HT1080 (cell line): ENCODE results near the gene SAP30BP. TPM values are rescaled to one million over a fixed set of nuclear protein-coding genes. Genes with fewer than 3 reads are reported as not detected.
A peak's percentile ranks its signal among the peaks of the same experiment; 100 is the strongest.

Experiments used
- DNase-seq: peaks from one replicate; pipeline ENCODE4 v3.0.0-alpha.2; 2015; ENCODE audit warnings: low read depth
- total RNA-seq: library from RNA; depleted of rRNA; stranded (reverse); fragments of >200 nt; shearing (Covaris generic); gene quantifications from 2 replicates; pipeline ENCODE4 v1.2.3, GENCODE V29; 2014

The SAP30BP gene
- total RNA-seq, 1 experiment from 2014 or later: 65.4 TPM

- no peak for DNase-seq
Measured at GRCh38 chr17:75646638-75646992, 20.5 kb upstream of the SAP30BP start.

DNA sequence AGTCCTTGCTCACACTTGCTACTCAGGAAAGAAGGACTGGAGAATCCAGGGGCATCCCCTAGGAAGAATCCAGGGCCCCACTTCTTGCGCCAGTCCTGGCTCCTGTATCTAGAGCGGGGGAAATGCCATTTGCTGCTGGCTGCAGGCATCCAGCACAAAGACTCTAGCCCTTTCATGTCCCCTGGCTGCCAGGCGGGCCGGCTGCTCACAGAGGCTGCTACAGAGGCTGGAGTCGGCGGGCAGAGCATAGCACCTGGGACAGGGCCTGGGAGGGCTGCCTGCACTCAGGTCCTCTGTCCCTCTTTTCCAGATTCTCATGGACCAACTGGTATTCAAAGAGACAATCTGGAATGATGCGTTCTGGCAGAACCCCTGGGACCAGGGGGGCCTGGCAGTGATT is 20.1 kb upstream of the SAP30BP start:
- DNase-seq: no peak

DNA sequence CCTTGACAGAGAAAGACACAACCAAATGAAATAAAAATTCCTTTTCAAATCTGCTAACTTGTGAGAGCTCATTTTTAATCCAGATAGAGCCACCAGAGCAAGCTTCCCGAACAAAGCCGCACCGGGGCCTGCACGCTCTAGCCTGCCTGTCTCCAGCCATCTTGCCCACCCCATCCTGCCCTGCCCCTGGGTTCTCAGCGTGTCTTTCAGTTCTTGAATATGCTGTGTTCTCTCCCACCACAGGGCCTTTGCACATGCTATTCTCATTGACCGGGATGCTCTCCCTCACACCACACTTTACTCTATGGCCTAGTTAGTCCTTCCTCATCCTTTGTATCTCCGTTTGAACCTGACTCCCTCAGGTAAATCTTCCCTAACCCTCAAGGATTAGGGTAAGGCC is 19.2 kb upstream of the SAP30BP start:
- DNase-seq: no peak

DNA sequence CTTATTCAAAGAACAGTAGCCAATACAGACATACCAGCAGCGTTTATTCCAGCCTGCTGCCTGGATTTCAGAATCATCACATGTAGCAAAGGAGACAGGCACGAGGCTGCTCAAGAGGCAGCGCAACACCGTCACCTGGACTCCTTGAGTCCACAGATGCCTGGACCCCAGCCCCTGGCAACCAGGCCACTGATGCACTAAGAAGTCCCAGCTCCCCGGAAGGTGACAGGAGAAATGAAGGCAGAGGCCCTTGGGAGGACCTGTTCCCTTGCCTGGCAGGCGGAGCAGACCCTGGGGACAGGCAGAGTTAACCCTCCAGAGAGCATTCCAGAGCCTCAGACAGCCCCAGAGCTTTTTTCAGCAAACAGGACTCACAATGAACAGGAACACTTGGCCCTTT is 17.5 kb upstream of the SAP30BP start:
- DNase-seq: no peak

DNA sequence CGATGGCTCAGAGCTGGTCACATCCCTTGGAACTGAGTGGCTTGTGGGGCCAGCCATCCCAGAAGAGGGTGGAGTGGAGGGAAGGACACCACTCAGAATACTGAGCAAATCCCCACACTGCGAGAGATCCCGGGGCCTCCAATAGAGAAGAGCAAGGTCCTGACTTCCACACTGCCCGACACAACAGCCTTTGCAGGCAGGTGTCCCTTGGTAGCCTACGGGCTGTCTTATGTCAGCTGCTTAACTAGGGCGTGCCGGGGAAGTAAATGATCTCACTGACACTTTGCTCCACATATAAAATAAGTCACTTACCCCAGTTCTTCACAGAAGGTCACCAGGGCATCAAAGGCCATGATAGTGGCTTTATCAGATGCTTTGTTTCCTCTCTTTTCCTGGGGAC is 16.3 kb upstream of the SAP30BP start:
- no peak for DNase-seq

- DNase-seq: no peak
Measured at GRCh38 chr17:75652341-75652740, 14.8 kb upstream of the SAP30BP start.

DNA sequence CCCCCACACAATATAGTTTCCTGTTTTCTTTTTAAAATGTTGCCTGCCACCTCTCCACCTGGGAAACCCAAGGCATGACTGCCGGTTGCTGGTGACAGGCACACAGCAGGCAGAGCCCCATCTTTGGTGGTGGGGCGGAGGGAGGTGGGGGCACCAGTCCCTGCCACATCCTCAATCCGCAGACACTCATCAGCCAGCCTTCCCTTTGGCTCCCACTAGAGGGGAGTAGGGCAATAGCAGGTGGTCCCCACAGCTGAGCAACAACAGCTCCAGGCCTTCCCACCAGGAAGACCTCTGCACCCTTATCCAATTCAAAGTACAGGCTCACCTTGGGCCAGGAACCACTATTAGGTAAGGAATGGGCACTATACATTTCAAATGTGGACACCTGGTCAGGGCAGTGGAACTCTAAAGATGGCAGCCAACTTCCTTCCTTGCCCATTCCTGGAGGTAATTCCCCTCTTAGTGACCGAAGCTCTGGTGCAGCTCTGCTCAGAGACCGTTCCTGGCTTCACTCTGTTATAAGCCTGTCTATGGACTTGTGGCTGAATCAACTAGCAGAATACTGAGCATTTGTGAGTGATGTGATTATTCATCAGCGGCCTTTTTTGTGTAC is 14.1 kb upstream of the SAP30BP start:
- DNase-seq: peak; percentile 37

- no peak for DNase-seq
Measured at GRCh38 chr17:75654176-75654575, 13.0 kb upstream of the SAP30BP start.

GRCh38 chr17:75658237-75658636 is 8.9 kb upstream of the SAP30BP start:
- DNase-seq: no peak

- no peak for DNase-seq
Measured at GRCh38 chr17:75661531-75661930, 5.6 kb upstream of the SAP30BP start.

GRCh38 chr17:75662511-75662910 is 4.6 kb upstream of the SAP30BP start:
- DNase-seq: no peak

DNA sequence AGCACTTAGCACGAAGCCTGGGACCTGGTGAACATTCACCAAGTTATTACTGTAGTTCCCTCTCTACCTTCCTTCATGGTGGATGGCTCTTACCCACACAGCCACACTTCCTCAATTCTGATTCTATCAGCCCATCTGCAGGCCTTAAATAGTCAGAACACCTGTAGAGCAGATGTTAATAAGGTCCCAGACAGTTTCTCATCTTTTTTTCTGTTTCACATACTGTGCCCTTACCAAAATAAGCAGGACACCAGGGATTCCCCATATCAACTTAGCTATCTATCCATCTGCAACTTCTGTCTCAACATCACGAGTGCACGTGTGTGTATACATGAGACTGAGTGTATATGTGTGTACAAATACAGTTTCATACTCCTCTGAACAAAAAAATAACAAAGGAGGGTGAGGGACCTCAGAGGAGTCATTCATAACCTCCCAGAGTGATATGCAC is 3.0 kb upstream of the SAP30BP start:
- DNase-seq: no peak

- no peak for DNase-seq
Measured at GRCh38 chr17:75665981-75666380, 1.2 kb upstream of the SAP30BP start.

DNA sequence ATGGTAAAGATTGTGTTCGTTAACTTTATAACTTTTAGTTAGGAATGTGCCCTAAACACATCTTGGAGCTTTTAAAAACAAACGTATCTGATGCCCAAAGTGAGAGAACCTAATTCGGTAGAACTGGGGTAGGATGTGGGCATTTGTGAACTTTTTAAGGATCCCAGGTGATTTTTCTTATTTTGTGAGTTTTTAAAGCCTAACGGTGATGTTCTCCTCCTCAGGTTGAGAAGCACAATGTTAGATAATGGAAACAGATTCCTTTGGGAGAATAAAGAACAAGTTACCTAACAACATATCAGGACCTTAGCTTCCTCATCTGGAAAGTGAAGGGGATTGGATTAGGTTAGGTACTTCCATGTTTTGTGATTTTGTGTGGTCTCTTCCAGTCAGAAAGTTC is 687 bp downstream of the SAP30BP start:
- DNase-seq: no peak

DNA sequence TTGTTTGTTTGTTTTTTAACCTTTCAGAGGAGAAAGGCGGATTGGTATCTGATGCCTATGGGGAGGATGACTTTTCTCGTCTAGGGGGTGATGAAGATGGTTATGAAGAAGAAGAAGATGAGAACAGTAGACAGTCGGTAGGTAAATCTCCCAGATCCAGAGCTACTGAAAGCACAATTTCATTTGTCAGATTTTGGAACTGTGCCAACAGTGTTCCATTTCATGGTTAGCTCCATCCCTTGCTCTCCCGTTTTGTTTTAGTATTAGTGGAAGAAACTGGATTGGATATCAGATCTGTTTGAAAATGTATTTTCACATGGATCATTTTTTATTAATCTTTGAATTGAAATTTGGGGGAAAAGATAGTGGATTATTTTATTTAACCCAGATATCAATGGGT is 1.4 kb downstream of the SAP30BP start:
- DNase-seq: no peak

- DNase-seq: no peak
Measured at GRCh38 chr17:75670868-75671267, 3.7 kb downstream of the SAP30BP start.

GRCh38 chr17:75672011-75672410 is 4.9 kb downstream of the SAP30BP start:
- no peak for DNase-seq

DNA sequence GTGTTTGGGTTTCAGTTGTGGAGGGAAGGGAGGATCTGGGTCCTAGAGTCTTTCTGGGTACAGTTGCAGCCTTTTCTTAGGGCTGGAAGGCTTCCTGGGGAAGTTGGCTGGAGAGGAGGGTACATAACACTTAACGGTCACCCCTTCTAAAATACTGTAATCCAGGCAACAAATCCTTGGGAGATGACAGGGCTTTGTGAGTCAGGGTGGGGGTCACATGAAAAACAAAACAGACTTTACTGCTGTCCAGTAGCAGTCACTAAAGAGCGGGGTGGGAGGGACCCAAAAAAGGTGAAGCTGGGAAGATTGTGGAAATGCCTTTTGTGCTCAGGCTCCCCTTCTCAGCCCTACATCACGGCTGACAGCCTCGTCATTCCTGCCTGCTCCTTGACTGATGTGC is 6.3 kb downstream of the SAP30BP start:
- DNase-seq: no peak

DNA sequence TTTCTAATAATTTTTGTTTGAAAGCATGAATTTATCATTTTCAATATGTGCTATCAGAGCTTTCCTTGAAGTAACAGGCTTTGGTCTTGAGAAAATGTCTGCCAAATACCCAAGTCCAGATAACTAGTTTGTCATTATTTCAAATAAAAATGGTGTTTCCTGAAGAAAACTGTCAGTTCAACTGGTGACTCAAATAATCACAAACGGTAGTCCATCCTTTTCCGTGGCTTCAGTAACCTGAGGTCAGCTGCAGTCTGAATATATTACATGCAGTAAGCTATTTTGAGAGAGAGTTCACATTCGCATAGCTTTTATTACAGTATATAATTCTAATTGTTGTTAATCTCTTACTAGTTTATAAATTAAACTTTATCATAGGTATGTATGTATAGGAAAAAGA is 9.3 kb downstream of the SAP30BP start:
- no peak for DNase-seq

DNA sequence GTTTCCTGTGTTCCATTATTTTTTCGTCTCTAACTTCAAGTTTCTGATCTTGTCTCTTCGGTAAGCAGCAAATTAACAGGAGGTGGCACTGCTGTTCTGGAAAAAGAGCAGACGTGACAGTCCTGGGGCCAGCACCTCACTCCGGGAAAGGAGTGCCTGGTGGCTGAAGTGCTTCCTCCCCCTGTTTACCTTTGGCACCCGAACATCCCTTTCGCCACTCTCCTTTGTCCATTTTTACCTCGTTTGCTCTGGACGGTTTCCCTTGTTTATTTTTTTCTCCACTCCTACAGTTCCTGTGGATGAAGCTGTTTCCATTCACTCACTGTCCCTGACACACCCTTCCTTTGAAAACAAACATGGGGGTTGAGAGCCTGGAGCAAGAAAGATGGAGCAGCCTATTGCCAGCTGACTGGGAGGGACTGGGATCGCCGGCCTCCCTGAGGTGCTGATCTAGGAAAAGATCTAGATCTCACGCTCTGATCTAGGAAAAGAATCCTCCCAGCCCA is 12.6 kb downstream of the SAP30BP start:
- DNase-seq: peak; percentile 52

- DNase-seq: no peak
Measured at GRCh38 chr17:75680431-75680830, 13.3 kb downstream of the SAP30BP start.

DNA sequence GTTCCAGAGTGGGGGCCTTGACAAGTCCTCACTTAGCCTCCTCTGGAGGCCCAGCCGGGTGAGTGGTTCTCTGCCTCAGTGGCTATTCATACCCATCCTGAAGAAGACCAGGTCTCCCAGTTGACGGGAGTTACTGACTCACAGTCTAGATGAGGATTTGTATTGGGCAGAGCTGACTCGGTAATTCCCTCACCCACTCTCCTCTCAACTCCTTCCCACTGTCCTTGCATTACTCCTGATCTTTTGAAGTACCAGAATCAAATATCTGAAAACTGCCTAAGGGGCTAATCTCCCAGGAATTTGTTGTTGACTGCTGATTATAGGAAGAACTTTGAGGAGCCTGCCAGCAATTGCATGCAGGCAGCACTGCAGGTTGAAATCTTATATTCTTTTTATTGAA is 14.2 kb downstream of the SAP30BP start:
- peak; percentile 38 for DNase-seq

DNA sequence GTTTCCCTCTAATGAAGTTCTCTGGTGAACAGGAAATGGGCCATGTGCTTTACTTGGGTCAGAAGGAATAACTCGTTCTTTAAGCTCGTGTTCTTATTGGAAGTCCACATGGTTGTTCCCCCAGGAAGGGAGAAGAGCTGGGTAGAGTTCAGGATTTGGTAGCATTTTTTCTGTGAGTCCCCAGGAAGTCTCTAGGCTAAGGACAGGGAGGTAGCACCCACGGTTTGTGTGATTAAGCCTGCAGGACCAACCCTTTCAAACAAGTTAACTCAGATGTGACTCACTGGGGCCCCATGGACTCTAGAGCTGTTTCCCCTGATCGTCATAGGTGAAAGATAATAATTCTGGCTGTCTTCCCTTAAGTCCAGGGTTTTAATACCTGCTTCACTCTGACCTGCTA is 16.4 kb downstream of the SAP30BP start:
- peak; percentile 85 for DNase-seq

- peak; percentile 60 for DNase-seq
Measured at GRCh38 chr17:75684249-75684648, 17.1 kb downstream of the SAP30BP start.
